HEK293T (cell line): ENCODE data around the gene SH3PXD2B.

Experiments
- CTCF ChIA-PET: fragments of 350-600 bp; formaldehyde crosslinking; extraction: SDS; loops from one replicate; lab custom pipeline; 2021; ENCODE audit warnings: antibody characterized with exemption, inconsistent platforms; lab: Yijun Ruan, JAX
- POLR2A ChIA-PET: fragments of 350-600 bp; formaldehyde crosslinking; extraction: SDS; loops from one replicate; lab custom pipeline; 2020; ENCODE audit warnings: antibody characterized with exemption, inconsistent platforms; lab: Yijun Ruan, JAX
- DNase-seq: peaks from one replicate; pipeline ENCODE4 v3.0.0; 2012; ENCODE audit warnings: mixed read lengths; ENCODE audit errors: extremely low spot score
- ARNT ChIP-seq: fragments of 450-650 bp; IDR thresholded peaks from 2 replicates; pipeline ENCODE4 v1.6.1; 2017; ENCODE audit warnings: mild to moderate bottlenecking
- BHLHE40 ChIP-seq: fragments of 450-650 bp; IDR thresholded peaks from 2 replicates; pipeline ENCODE4 v1.6.1; 2016; ENCODE audit warnings: mild to moderate bottlenecking, moderate library complexity, borderline replicate concordance
- CTBP1 ChIP-seq: fragments of 450-650 bp; IDR thresholded peaks from 2 replicates; pipeline ENCODE4 v1.6.1; 2016; ENCODE audit warnings: borderline replicate concordance
- ELF4 ChIP-seq: fragments of 450-650 bp; IDR thresholded peaks from 2 replicates; pipeline ENCODE4 v1.6.1; 2017; ENCODE audit warnings: antibody characterized with exemption
- FOXA1 ChIP-seq: fragments of 450-650 bp; IDR thresholded peaks from 2 replicates; pipeline ENCODE4 v1.6.1; 2016; ENCODE audit warnings: mild to moderate bottlenecking
- FOXK2 ChIP-seq: fragments of 450-650 bp; IDR thresholded peaks from 2 replicates; pipeline ENCODE4 v1.6.1; 2016; ENCODE audit warnings: mild to moderate bottlenecking
- FOXM1 ChIP-seq: fragments of 450-650 bp; IDR thresholded peaks from 2 replicates; pipeline ENCODE4 v1.6.1; 2017; ENCODE audit warnings: mild to moderate bottlenecking, borderline replicate concordance
- HDGF ChIP-seq: fragments of 450-650 bp; IDR thresholded peaks from 2 replicates; pipeline ENCODE4 v1.6.1; 2017; ENCODE audit warnings: antibody characterized with exemption, borderline replicate concordance
- L3MBTL2 ChIP-seq: fragments of 450-650 bp; conservative IDR thresholded peaks from 2 replicates; pipeline ENCODE4 v1.6.1; 2016; ENCODE audit warnings: mild to moderate bottlenecking
- LEF1 ChIP-seq: fragments of 450-650 bp; IDR thresholded peaks from 2 replicates; pipeline ENCODE4 v1.6.1; 2017; ENCODE audit warnings: mild to moderate bottlenecking, borderline replicate concordance
- NFRKB ChIP-seq: fragments of 450-650 bp; IDR thresholded peaks from 2 replicates; pipeline ENCODE4 v1.6.1; 2016; ENCODE audit warnings: mild to moderate bottlenecking, moderate library complexity
- PKNOX1 ChIP-seq: fragments of 450-650 bp; IDR thresholded peaks from 2 replicates; pipeline ENCODE4 v1.6.1; 2016
- SP1 ChIP-seq: fragments of 450-650 bp; IDR thresholded peaks from 2 replicates; pipeline ENCODE4 v1.6.1; 2017
- SUZ12 ChIP-seq: fragments of 450-650 bp; IDR thresholded peaks from 2 replicates; pipeline ENCODE4 v1.6.1; 2016; ENCODE audit warnings: mild to moderate bottlenecking
- TARDBP ChIP-seq: fragments of 450-650 bp; IDR thresholded peaks from 2 replicates; pipeline ENCODE4 v1.6.1; 2016
- ZNF384 ChIP-seq: fragments of 450-650 bp; IDR thresholded peaks from 2 replicates; pipeline ENCODE4 v1.6.1; 2016

The SH3PXD2B gene

GRCh38 chr5:172284611-172284980 is 169.7 kb downstream of the SH3PXD2B start:
- CTCF ChIA-PET = interaction anchor here (1.3 kb wide), 1 partner anchor 179 kb away, joined by 4 read pairs; no protein-coding TSS in a partner anchor
- TF ChIP-seq NFRKB = no peak
- TF ChIP-seq FOXA1 = no peak
- no peak for TF ChIP-seq TARDBP
- no peak for TF ChIP-seq FOXK2
- no peak for TF ChIP-seq LEF1
- no peak for DNase-seq
- POLR2A ChIA-PET = no interaction called here

GRCh38 chr5:172283862-172284610 is 170.3 kb downstream of the SH3PXD2B start:
- DNase-seq = peak; percentile 93
- CTCF ChIA-PET = interaction anchor here (1.1 kb wide), 1 partner anchor 96 kb away, joined by 3 read pairs; the partner anchor contains the start of gene STK10
- TF ChIP-seq FOXM1 (peak; percentile 62; the same call in 1 of the 2 replicates), CTBP1 (no peak), ARNT (0 out of 2 replicates have a peak, but pooled peaks have one; percentile 32), FOXA1 (no peak)
- POLR2A ChIA-PET = interaction anchor here (1.0 to 2.9 kb wide), 7 partner anchors 8 to 172 kb away, joined by 3 to 20 read pairs (median 4); partner anchors contain the start of gene STK10

DNA sequence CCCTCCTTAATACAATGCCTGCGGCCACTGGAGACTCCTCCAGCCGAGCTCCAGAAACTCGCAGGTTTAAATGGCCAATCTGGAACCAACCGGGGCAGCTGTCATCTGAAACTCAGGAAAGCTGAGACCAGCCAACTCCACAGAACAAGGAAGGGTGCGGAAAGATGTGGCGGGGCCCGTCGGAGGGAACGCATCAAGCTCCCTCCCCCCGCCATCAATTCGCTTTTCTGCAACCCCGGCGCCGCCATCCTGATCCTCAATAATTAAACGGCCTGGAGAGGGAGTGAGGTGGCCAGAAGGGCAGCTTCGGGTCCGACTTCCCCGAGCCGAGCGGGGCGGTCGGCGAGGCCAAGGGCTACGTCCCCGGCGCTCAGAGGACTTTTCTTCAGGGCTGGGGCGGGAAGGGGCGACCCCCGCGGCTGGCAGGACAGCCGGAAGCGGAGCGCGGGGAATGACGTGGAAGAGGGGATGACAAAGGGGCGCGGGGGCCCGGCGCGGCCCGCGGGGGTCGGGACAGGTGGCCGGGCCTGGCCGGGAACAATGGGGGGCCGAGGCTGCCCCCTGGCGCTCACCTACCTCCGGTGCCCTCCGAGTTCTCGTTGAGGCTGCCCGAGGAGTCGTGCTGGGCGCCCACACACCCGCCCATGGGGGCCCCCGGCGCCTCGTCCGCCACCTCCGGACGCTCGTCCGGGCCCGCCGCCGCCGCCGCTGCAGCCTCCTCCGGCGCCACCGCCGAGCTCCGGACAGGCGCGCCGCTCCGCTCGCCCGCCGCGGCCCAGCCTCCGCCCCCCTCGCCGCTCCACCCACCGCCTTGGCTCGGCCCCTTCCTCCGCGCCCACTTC is 171.1 kb downstream of the SH3PXD2B start, which contains the start of gene UBTD2:
TSS of gene UBTD2 (minus strand) at position 745 of the 842 bp plus-strand sequence. CDS start at position 646, 99 bp downstream.
- peak; percentile 14; the same call in 1 of the 2 replicates for TF ChIP-seq PKNOX1
- TF ChIP-seq SUZ12 = no peak
- no peak for TF ChIP-seq FOXK2
- peak; percentile 11; the same call in 1 of the 2 replicates for TF ChIP-seq L3MBTL2
- TF ChIP-seq ARNT = 0 out of 2 replicates have a peak, but pooled peaks have one; percentile 49
- TF ChIP-seq FOXM1 = no peak
- ChIA-PET CTCF (interaction anchor here (0.7 to 1.7 kb wide), 10 partner anchors 9 to 187 kb away, joined by 3 to 8 read pairs (median 3); partner anchors contain the start of gene STK10), POLR2A (interaction anchor here (0.6 to 2.9 kb wide), 17 partner anchors 9 to 180 kb away, joined by 3 to 20 read pairs (median 3); partner anchors contain the start of gene STK10)
- peak; percentile 89 for DNase-seq

DNA sequence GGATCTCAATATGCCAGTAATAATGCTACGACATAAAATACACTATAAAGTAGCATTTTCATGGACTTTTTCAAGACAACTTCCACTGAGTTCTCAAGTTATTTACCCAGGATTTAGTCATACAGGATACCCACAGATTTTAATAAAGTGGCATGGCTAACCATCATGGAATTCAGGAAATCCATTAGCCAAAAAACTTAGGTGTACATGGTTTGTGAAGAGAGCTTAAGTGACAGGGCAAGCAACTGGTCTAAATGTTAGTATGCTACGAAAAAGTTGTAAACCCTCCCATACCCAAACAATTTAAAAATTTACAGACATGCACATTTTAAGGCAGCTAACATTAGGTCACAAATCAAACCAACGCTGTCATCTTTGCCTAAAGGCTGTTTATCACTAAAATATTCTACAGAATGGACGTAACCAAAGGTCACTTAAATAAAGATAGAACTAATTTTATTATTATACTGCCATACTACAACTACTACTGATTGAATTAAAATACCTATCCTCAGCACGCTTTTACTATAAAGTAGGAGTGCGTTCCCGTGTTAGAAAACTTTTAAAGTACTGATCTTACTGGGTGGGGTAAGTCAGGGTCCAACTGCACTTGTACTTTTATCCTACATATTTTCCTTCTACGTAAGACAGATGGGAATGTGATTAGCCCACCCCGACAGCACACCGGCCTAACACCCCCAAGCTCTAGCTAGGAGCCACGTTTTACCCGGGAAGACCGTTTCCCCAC is 171.9 kb downstream of the SH3PXD2B start:
- ChIA-PET CTCF (interaction anchor here (0.7 to 1.7 kb wide), 8 partner anchors 9 to 187 kb away, joined by 3 to 8 read pairs (median 3); partner anchors contain the start of gene STK10), POLR2A (interaction anchor here (0.6 to 2.9 kb wide), 16 partner anchors 10 to 180 kb away, joined by 3 to 20 read pairs (median 3); partner anchors contain the start of gene STK10)
- no peak for DNase-seq
- TF ChIP-seq ELF4 (no peak), PKNOX1 (peak; percentile 51; the same call in 1 of the 2 replicates)

DNA sequence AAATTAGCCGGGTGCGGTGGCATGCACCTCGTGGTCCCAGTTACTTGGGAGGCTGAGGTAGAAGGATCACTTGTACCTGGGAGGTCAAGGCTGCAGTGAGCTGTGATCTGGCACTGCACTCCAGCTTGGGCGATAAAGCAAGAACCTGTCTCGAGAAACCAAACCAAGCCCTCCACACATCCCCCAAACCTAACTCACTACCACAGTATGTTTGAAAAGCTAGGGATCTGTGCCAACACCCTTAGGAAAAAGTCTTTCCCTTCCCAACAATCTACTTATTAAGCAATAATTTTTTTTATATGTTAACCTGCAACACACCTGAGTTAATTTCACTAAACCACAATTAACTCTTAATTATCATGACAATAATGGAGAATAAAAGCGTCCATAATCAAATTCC is 173.0 kb downstream of the SH3PXD2B start:
- POLR2A ChIA-PET = interaction anchor here (2.9 kb wide), 1 partner anchor 92 kb away, joined by 20 read pairs; the partner anchor contains the start of gene STK10
- CTCF ChIA-PET = interaction anchor here (0.7 to 1.7 kb wide), 3 partner anchors 12 to 171 kb away, joined by 3 to 8 read pairs (median 3); partner anchors contain the start of gene STK10
- DNase-seq = no peak
- TF ChIP-seq ARNT (no peak), FOXA1 (no peak), BHLHE40 (no peak), SP1 (no peak), ZNF384 (no peak), NFRKB (no peak), CTBP1 (no peak), LEF1 (no peak), HDGF (no peak), L3MBTL2 (no peak), SUZ12 (no peak), ELF4 (no peak), FOXK2 (no peak), FOXM1 (no peak)

DNA sequence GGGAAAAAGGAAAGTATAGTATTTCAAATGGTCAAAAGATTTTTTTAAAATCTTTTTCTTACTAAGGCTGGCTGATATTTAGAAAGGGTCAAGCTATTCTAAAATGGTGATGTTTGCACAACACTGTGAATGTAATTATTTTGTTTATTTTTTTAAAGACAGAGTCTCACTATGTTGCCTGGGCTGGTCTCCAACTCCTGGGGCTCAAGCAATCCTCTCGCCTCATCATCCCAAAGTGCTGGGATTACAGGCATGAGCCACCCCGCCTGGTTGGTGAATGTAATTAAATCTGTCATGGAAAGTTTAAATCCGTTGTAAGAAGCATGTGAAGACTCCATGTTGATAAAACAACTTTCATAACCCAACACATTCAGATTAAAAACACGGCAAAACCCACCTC is 173.4 kb downstream of the SH3PXD2B start:
- DNase-seq = no peak
- ChIA-PET CTCF (interaction anchor here (0.6 to 0.7 kb wide), 2 partner anchors 21 to 92 kb away, joined by 3 to 4 read pairs; no protein-coding TSS in a partner anchor), POLR2A (interaction anchor here (0.9 kb wide), 1 partner anchor 274 kb away, joined by 3 read pairs; the partner anchor contains the start of gene FBXW11)
- TF ChIP-seq L3MBTL2 = no peak
- no peak for TF ChIP-seq SUZ12
- no peak for TF ChIP-seq PKNOX1
- no peak for TF ChIP-seq NFRKB
- no peak for TF ChIP-seq TARDBP
- TF ChIP-seq LEF1 = no peak
- no peak for TF ChIP-seq BHLHE40
- TF ChIP-seq FOXA1 = no peak
- no peak for TF ChIP-seq FOXM1
- TF ChIP-seq ELF4 = no peak
- TF ChIP-seq HDGF = no peak
- no peak for TF ChIP-seq ZNF384
- no peak for TF ChIP-seq FOXK2
- TF ChIP-seq CTBP1 = no peak; the same call in 1 of the 2 replicates
- TF ChIP-seq SP1 = no peak
- TF ChIP-seq ARNT = no peak
